ENCODE measurements around the gene HMCN2.
"Not testable (repeated sequence)": the region's sequence is repeated elsewhere in the genome, so short reads cannot be mapped to it uniquely, and the experiment has no call there.

The HMCN2 gene

GRCh38 chr9:130264414-130265350 lies 878 bp upstream of the HMCN2 start:
- no peak for DNase-seq

- no peak for DNase-seq
These were observed 907 bp downstream of the HMCN2 start for GRCh38 chr9:130266236-130267098.

GRCh38 chr9:130267930-130268329 lies 2.4 kb downstream of the HMCN2 start:
- DNase-seq: no peak

- DNase-seq: peak; percentile 69
These were observed 3.1 kb downstream of the HMCN2 start for GRCh38 chr9:130268521-130269211.

GRCh38 chr9:130271473-130271872 lies 5.9 kb downstream of the HMCN2 start:
- DNase-seq: no peak

GRCh38 chr9:130275156-130275555 lies 9.6 kb downstream of the HMCN2 start:
- DNase-seq: no peak

- no peak for DNase-seq
These were observed 10.6 kb downstream of the HMCN2 start for GRCh38 chr9:130276121-130276520.

- no peak for DNase-seq
These were observed 11.4 kb downstream of the HMCN2 start for GRCh38 chr9:130276955-130277354.

- DNase-seq: not testable (repeated sequence)
These were observed 12.0 kb downstream of the HMCN2 start for GRCh38 chr9:130277525-130277924.

GRCh38 chr9:130283539-130284248 lies 18.1 kb downstream of the HMCN2 start:
- peak; percentile 67 for DNase-seq

- no peak for DNase-seq
These were observed 18.7 kb downstream of the HMCN2 start for GRCh38 chr9:130284249-130284625.

- DNase-seq: no peak
These were observed 19.1 kb downstream of the HMCN2 start for GRCh38 chr9:130284690-130285089.

GRCh38 chr9:130285271-130285670 lies 19.7 kb downstream of the HMCN2 start:
- DNase-seq: no peak

GRCh38 chr9:130286072-130286770 lies 20.7 kb downstream of the HMCN2 start:
- DNase-seq: no peak

- DNase-seq: no peak
These were observed 21.3 kb downstream of the HMCN2 start for GRCh38 chr9:130286781-130287428.

- peak; percentile 56 for DNase-seq
These were observed 22.2 kb downstream of the HMCN2 start for GRCh38 chr9:130287736-130288135.

GRCh38 chr9:130288393-130288792 lies 22.8 kb downstream of the HMCN2 start:
- no peak for DNase-seq

- DNase-seq: no peak
These were observed 23.5 kb downstream of the HMCN2 start for GRCh38 chr9:130288926-130289690.

GRCh38 chr9:130289711-130290241 lies 24.2 kb downstream of the HMCN2 start:
- no peak for DNase-seq

All from NCI-H774 (cell line).